Panc1 (cell line): Measurements from ENCODE around the gene CNKSR3.

Experiments used
- SIN3A ChIP-seq: IDR thresholded peaks from 2 replicates; pipeline ENCODE4 v1.6.1; 2012; ENCODE audit warnings: low read depth, mild to moderate bottlenecking, low read length, moderate library complexity, borderline replicate concordance; ENCODE audit not compliant: insufficient read depth
- TF ChIP-seq, protein P1 (sequence below): fragments of 450-650 bp; IDR thresholded peaks from 2 replicates; pipeline ENCODE4 v1.5.1; 2017; ENCODE audit warnings: mild to moderate bottlenecking

DNA sequence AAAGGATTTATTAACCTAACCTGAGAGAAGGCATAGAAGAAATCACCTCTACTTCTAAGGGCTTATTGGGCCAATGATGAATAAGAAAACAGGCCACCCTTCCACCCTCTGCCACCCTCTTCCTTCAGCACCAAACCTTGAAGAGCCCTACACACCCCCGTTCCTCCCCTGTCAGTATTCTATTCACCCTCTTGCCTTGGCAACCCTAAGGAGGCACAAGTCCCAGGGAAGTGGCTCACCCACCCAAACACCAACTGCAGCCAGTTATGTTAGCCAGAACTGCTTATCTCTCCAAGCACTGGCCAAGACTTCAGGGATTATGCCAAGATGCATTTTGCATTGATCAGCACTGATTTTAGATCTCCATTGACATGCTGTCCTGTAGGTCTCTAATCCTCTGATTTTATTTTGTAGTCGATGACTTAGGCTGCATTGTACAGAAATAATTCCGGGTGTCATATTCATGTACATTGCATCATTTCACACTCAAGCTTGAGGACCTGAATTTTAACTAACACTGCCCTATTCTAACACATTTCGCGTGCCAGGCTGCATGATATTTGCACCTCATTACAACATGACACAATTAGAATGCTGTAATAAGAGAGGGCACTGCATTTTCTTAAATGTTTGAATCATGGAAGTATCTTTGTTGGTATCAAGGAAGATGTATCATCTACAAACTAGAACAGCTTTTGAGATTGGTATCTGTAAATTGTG is 15.7 kb downstream of the CNKSR3 start:
- TF ChIP-seq, protein P1, sequence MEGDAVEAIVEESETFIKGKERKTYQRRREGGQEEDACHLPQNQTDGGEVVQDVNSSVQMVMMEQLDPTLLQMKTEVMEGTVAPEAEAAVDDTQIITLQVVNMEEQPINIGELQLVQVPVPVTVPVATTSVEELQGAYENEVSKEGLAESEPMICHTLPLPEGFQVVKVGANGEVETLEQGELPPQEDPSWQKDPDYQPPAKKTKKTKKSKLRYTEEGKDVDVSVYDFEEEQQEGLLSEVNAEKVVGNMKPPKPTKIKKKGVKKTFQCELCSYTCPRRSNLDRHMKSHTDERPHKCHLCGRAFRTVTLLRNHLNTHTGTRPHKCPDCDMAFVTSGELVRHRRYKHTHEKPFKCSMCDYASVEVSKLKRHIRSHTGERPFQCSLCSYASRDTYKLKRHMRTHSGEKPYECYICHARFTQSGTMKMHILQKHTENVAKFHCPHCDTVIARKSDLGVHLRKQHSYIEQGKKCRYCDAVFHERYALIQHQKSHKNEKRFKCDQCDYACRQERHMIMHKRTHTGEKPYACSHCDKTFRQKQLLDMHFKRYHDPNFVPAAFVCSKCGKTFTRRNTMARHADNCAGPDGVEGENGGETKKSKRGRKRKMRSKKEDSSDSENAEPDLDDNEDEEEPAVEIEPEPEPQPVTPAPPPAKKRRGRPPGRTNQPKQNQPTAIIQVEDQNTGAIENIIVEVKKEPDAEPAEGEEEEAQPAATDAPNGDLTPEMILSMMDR, result no peak
- TF ChIP-seq SIN3A, result no peak
